ENCODE data around the gene EPB41L5.
"Not testable (repeated sequence)": the region's sequence is repeated elsewhere in the genome, so short reads cannot be mapped to it uniquely, and the experiment has no call there.

The EPB41L5 gene

GRCh38 chr2:120148669-120149068, 135.8 kb downstream of the EPB41L5 start:
- no peak for DNase-seq

DNA sequence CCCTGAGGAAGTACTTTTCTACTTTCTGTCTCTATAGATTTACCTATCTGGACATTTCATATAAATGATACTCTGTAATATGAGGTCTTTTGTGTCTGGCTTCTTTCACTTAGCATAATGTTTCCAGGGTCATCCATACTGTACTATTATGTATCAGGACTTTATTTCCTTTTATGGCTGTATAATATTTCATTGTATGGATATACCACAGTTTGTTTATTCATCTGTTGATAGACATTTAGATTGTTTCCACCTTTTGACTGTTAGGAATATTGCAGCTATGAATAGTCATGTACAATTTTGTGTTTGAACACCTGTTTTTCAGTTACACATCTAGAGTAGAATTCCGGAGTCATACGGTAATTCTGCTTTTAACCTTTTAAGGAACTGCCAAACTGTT, 136.5 kb downstream of the EPB41L5 start:
- DNase-seq, result no peak

GRCh38 chr2:120150040-120150482, 137.2 kb downstream of the EPB41L5 start:
- no peak for DNase-seq

DNA sequence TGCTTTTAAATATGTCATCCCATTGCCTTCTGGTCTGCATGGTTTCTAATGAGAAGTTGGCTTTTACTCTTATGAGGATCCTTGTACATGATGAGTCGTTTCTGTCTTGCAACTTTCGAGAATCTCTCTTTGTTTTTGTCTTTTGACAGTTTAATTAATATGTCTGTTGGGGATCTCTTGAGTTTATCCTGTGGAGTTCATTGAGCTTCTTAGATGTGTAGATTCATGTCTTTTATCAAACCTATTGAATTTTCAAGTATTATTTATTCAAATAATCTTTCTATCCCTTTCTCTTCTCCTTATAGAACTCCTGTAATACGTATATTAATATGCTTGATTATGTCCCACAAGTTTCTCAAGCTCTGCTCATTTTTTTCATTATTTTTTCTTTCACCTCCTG, 142.4 kb downstream of the EPB41L5 start:
- no peak for DNase-seq

- not testable (repeated sequence) for DNase-seq
Measured at GRCh38 chr2:120158658-120159057, 145.8 kb downstream of the EPB41L5 start.

- no peak for DNase-seq
Measured at GRCh38 chr2:120161190-120161589, 148.3 kb downstream of the EPB41L5 start.

- no peak for DNase-seq
Measured at GRCh38 chr2:120162716-120163115, 149.8 kb downstream of the EPB41L5 start.

GRCh38 chr2:120167272-120167671, 154.4 kb downstream of the EPB41L5 start:
- DNase-seq, result no peak

DNA sequence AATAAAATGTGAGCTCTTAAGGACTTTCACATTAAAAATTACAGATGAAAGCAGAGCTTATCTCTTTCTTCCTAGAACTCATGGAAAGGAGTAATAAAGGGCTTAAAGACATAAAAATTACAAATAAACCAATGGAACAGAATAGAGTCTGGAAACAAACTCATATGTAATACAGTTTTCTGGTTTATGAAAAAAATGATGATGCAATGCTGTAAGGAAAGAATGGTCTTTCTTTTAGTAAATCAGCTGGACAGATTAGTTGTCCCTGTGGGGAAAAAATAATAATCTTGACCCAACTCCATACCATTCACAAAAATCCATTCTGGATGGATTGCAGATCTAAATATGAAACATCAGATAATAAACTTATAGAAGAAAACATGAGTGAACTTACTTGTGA, 156.1 kb downstream of the EPB41L5 start:
- DNase-seq, result no peak

- no peak for DNase-seq
Measured at GRCh38 chr2:120174963-120175581, 162.2 kb downstream of the EPB41L5 start.

- peak in 1 of 2 experiments; percentile 13 for DNase-seq
Measured at GRCh38 chr2:120176526-120176925, 163.6 kb downstream of the EPB41L5 start.

DNA sequence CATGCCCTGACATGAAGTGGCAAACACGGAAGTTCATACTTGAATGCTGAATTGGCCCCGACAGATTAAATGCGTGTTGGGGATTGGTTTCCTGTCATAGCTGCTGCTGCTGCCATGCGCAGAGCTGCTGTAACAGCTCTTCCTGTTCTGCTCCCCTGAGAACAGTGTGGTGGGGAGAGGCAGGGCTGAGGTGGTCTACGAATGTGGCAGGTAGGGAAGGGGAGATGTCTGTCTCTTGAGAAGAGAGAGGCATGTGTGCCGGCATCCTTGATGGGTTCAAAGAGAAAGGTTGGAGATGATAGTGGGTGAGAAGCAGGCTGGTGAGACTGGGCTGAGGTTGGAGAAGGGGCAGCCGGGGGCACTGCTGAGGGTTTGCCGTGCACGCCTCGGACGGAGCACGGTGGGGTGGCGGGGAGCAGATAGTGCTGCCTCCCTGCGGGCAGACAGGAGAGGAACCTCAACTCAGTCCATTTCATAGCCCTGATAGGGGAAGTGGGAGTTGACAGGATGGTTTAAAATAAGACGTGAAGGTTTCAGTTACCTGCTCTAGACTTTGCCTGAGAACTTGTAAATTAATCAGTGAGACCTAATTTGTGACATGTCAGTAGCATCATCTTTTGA, 164.2 kb downstream of the EPB41L5 start:
- peak; percentile 75 to 81 for DNase-seq

- no peak for DNase-seq
Measured at GRCh38 chr2:120177973-120178372, 165.1 kb downstream of the EPB41L5 start.

GRCh38 chr2:120179396-120179795, 166.5 kb downstream of the EPB41L5 start:
- no peak for DNase-seq

DNA sequence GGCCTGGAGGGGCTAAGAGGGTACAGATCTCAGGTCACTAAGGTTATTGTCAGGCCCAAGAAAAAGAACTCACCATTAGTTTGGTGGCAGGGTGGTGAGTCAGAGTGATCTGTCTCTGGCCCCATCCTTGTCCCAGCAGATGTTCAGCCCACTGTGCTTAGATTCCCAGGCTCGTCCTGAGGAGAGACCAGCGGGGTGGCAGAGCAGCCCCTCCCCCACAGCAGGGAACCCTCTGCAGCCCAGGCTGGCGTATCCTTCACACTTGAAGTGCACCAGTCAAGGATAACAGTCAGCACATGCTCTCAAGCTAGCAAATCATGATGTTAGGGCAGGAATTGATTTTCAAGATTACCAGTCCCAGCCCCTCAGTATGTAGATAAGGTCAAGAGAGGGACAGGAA, 167.2 kb downstream of the EPB41L5 start:
- no peak for DNase-seq

DNA sequence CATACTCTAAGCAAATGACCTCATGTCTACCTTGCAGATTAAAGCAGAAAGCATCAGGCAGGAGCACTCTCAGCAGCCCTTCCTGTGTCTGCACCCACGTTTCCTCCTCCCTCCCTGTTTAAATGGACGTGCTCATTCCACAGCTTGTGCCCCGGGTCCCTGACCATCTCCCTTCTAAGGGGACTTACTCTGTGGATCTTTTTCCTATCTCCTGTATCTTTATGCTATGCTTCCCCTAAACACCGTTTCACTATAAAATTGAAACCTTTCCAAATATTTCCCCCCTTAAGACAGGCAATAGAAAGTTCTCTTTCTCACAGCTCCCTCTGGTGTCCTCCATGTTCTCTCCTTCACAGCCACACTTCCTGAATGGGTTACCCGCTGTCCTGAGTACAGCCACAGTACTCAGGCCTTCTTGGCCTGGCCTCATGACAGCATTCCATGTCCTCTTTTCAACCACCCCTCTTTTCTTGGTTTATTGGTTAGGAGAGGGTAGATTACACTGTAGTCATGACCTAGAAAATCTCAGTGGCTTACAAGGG, 169.2 kb downstream of the EPB41L5 start:
- DNase-seq, result no peak

DNA sequence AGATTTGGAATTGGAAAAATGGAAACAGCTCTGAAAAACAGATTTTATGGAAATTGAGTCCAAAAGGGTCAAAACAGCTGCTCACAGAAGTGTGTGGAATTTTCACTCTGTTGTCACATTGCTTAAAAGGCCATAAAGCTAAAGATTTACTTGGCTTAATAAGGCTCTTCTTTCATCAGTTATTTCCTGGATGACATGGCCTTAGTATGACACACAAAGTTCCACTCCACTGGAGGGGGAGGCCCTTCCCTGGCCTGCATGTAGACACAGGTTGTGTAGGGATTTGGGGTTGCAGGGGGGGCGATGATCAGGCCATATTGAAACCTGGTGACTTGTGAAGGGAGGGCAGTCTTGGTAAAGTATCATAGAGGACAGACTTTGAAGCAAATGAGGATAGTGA, 176.3 kb downstream of the EPB41L5 start:
- DNase-seq, result no peak

DNA sequence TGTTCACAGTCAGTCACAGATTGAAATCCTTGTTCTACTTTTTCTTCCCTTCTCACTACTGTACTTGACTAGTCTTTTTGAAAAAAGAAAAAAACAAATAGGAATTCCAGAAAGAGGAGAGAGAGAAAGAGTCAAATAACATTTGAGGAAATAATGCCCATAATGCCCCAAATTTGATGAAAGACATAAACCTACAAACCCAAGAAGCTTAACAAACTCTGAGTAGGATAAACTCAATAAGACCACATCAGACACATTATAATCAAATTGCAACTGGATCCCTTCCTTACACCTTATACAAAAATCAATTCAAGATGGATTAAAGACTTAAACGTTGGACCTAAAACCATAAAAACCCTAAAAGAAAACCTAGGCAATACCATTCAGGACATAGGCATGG, 179.4 kb downstream of the EPB41L5 start:
- DNase-seq, result no peak

DNA sequence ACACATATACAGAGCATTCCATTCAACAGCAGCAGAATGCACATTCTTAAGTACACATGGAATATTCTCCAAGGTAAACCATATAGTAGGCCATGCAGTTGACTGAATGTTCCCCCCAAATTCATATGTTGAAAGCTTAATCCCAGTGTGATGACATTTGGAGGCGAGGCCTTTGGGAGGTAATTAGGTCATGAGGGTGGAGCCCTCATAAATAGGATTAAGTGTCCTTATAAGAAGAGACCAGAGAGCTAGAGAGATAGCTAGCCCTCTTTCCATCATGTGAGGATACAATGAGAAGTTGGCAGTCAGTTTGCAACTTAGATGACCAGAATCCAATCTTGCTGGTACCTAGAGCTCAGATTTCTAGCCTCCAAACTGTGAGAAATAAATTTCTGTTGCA, 182.7 kb downstream of the EPB41L5 start:
- DNase-seq, result no peak

DNA sequence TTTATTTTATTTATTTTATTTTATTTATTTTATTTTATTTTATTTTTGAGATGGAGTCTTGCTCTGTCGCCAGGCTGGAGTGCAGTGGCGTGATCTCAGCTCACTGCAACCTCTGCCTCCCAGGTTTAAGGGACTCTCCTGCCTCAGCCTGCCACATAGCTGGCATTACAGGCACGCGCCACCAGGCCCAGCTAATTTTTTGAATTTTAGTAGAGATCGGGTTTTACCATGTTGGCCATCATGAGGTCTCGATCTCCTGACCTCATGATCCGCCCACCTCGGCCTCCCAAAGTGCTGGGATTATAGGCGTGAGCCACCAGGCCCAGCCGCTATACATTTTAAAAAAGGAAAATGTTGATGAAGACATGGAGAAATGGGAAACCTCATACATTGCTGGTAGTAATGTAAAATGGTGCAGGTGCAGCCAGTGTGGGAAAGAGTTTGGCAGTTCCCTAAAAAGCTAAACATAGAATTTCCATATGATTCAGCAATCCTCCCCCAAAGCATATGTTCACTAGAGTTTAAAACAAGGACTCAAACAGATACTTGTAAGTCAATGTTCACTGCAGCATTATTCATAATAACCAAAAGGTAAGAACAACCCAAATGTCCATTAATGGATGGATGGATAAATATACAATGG, 187.1 kb downstream of the EPB41L5 start:
- not testable (repeated sequence) for DNase-seq

DNA sequence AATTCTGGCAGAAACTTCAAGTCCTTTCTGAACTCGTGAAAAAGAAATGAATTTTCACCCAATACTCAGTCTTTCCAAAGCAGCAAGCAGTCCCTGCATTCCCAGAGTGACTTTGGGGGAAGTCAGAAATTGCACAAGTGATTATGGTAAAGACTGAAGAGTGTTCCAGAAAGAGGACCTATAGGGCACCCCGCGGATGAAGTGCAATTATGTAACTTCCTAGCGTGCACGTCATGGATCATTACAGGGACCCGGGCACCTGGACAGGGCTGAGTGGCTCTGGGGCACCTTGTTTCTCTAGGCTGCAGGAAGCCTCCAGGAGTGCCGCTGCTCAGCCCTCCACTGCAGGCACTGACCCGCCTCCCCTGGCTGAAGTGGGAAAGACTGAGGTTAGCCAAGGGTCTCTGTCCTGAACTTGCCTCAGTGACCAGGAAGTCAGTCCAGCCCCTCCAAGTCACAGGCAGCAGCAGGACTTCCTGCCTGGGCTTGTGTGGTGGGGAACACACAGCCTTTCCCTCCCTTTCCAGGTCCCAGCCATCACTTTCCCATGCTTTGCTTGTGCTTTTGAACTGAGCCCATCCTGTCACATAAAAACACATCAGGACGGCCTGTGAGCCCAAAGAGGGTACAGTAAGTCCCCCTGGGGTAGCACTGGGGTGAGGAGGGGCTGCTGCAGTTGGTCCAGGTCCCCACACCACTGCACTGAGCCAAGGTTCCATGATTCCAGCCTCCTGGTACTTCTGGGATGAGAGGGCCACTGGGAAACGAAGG, 190.6 kb downstream of the EPB41L5 start:
- no peak for DNase-seq

GRCh38 chr2:120204022-120204405, 191.1 kb downstream of the EPB41L5 start:
- no peak for DNase-seq

- DNase-seq, result no peak
Measured at GRCh38 chr2:120204417-120204816, 191.5 kb downstream of the EPB41L5 start.
